ENCODE results near the gene ATP6V0A1.
"Not testable (repeated sequence)": the region's sequence is repeated elsewhere in the genome, so short reads cannot be mapped to it uniquely, and the experiment has no call there.

ATP6V0A1 gene

GRCh38 chr17:42544874-42545283 is 86.2 kb downstream of the ATP6V0A1 start:
- no peak for DNase-seq

- not testable (repeated sequence) for DNase-seq
These were observed 87.3 kb downstream of the ATP6V0A1 start for GRCh38 chr17:42545755-42546505.

- DNase-seq = no peak
These were observed 88.4 kb downstream of the ATP6V0A1 start for GRCh38 chr17:42547001-42547461.

GRCh38 chr17:42547698-42548069 is 89.0 kb downstream of the ATP6V0A1 start:
- DNase-seq = no peak

- DNase-seq = peak; percentile 69 to 92
These were observed 89.6 kb downstream of the ATP6V0A1 start for GRCh38 chr17:42548070-42548837.

GRCh38 chr17:42548993-42549755 is 90.5 kb downstream of the ATP6V0A1 start:
- no peak for DNase-seq

- DNase-seq = not testable (repeated sequence)
These were observed 94.1 kb downstream of the ATP6V0A1 start, which contains the start of gene HSD17B1 for GRCh38 chr17:42552736-42553135. TSS of gene HSD17B1 (plus strand) at chr17:42552923. CDS start at chr17:42552934, 11 bp downstream.

GRCh38 chr17:42553161-42553818 is 94.6 kb downstream of the ATP6V0A1 start:
- DNase-seq = no peak

- no peak for DNase-seq
These were observed 95.2 kb downstream of the ATP6V0A1 start for GRCh38 chr17:42553866-42554249.

GRCh38 chr17:42554250-42555121 is 95.8 kb downstream of the ATP6V0A1 start:
- peak; percentile 50 to 88 for DNase-seq

- DNase-seq = no peak
These were observed 96.5 kb downstream of the ATP6V0A1 start for GRCh38 chr17:42555122-42555622.

- not testable (repeated sequence) for DNase-seq
These were observed 97.4 kb downstream of the ATP6V0A1 start for GRCh38 chr17:42555961-42556617.

GRCh38 chr17:42559075-42559474 is 100.4 kb downstream of the ATP6V0A1 start:
- no peak for DNase-seq

GRCh38 chr17:42560246-42560645 is 101.6 kb downstream of the ATP6V0A1 start:
- no peak for DNase-seq

GRCh38 chr17:42561897-42562387 is 103.3 kb downstream of the ATP6V0A1 start, which contains the start of gene COASY:
TSS of gene COASY (plus strand) at chr17:42562148. CDS start at chr17:42562623, 475 bp downstream.
- peak; percentile 95 to 98 for DNase-seq

GRCh38 chr17:42562388-42563142 is 103.9 kb downstream of the ATP6V0A1 start:
- no peak for DNase-seq

GRCh38 chr17:42563143-42563509 is 104.4 kb downstream of the ATP6V0A1 start:
- no peak for DNase-seq

- DNase-seq = no peak
These were observed 104.9 kb downstream of the ATP6V0A1 start for GRCh38 chr17:42563543-42563942.

- DNase-seq = no peak
These were observed 105.3 kb downstream of the ATP6V0A1 start for GRCh38 chr17:42563950-42564349.
